Cardiac atrium fibroblast (primary cell): Measurements from ENCODE around the gene CHFR. TPM values are rescaled to one million over a fixed set of nuclear protein-coding genes. Genes with fewer than 3 reads are reported as not detected.

Source experiments
- total RNA-seq: library from RNA; depleted of rRNA; stranded (reverse); fragments of >200 nt; gene quantifications from 2 replicates; pipeline ENCODE4 v1.2.3, GENCODE V29; 2015

CHFR gene
- 29.8 and 36.8 TPM in 2 replicates for total RNA-seq

GRCh38 chr12:132887513-132888351, at the start of gene CHFR:
TSS of gene CHFR (minus strand) at chr12:132887605. CDS start at chr12:132887328, 277 bp downstream.

GRCh38 chr12:132828706-132829534, 58.5 kb downstream of the CHFR start, which contains the start of gene GOLGA3:
TSS of gene GOLGA3 (minus strand) at chr12:132828869. CDS start at chr12:132822128, 6,741 bp downstream.

Other genes with a start within 250 kb of the CHFR start
- gene POLE, start 200.3 kb downstream of the CHFR start, total RNA-seq: 9.4 and 18.4 TPM in 2 replicates
- gene PXMP2, start 200.0 kb downstream of the CHFR start, total RNA-seq: 46.8 and 48.4 TPM in 2 replicates
- 16.6 and 22.4 TPM in 2 replicates for gene PGAM5, start 176.8 kb downstream of the CHFR start, total RNA-seq
- 36.8 and 43.0 TPM in 2 replicates for gene ANKLE2, start 125.8 kb downstream of the CHFR start, total RNA-seq
- gene GOLGA3, start 58.7 kb downstream of the CHFR start, total RNA-seq: 74.0 and 86.0 TPM in 2 replicates
- gene ZNF605, start 68.7 kb upstream of the CHFR start, total RNA-seq: 4.5 and 5.0 TPM in 2 replicates
- 1.4 and 5.8 TPM in 2 replicates for gene ZNF26, start 98.8 kb upstream of the CHFR start, total RNA-seq
- 21.4 and 26.2 TPM in 2 replicates for gene ZNF84, start 149.9 kb upstream of the CHFR start, total RNA-seq
- 14.4 and 17.7 TPM in 2 replicates for gene ZNF140, start 193.3 kb upstream of the CHFR start, total RNA-seq
- 0.54 and 0.81 TPM in 2 replicates for gene ZNF891, start 242.7 kb upstream of the CHFR start, total RNA-seq
- 6.5 and 15.0 TPM in 2 replicates for gene ZNF10, start 243.0 kb upstream of the CHFR start, total RNA-seq